HG02973 (cell line): Measurements from ENCODE around the gene CMTM2.
"Not testable (repeated sequence)": the region's sequence is repeated elsewhere in the genome, so short reads cannot be mapped to it uniquely, and the experiment has no call there.

Source experiments
- ATAC-seq: cut with Tn5 transposase; IDR thresholded peaks from one replicate; pipeline ENCODE4 v1.9.1; 2021; ENCODE audit warnings: moderate library complexity; ENCODE audit not compliant: unreplicated experiment

Gene CMTM2

GRCh38 chr16:66630561-66631260 is 51.4 kb downstream of the CMTM2 start:
- ATAC-seq, result not testable (repeated sequence)

DNA sequence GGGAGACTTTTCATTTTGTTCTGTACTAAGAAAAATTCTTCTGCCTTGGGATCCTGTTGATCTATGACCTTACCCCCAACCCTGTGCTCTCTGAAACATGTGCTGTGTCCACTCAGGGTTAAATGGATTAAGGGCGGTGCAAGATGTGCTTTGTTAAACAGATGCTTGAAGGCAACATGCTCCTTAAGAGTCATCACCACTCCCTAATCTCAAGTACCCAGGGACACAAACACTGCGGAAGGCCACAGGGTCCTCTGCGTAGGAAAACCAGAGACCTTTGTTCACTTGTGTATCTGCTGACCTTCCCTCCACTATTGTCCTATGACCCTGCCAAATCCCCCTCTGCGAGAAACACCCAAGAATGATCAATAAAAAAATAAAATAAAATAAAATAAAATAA is 52.3 kb downstream of the CMTM2 start:
- not testable (repeated sequence) for ATAC-seq

GRCh38 chr16:66634527-66635196 is 55.4 kb downstream of the CMTM2 start:
- ATAC-seq, result no peak

DNA sequence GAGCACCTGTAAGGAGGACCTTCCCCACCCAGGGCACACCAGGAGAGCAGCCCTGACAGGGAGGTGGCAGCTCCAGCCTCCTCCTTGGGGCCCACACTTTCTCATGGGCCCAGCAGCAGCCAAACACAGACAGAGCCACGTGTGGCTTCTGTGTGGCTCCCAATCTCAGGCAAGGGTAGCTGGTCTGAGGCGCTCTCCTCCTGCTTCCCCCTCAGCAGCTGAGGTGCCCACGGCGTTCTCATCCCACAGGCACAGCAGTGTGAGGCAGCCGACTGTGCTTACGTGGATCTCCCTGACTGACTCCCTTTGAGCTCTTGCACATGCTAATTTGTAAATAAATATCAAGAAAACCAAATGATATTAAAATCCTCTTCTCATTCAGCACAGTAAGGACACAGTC is 56.1 kb downstream of the CMTM2 start:
- ATAC-seq, result no peak

GRCh38 chr16:66636199-66636598 is 56.9 kb downstream of the CMTM2 start:
- no peak for ATAC-seq

GRCh38 chr16:66637806-66638205 is 58.5 kb downstream of the CMTM2 start:
- no peak for ATAC-seq
